ENCODE measurements around the gene CCDC50.

Gene CCDC50

GRCh38 chr3:191330530-191331048 lies 1.4 kb downstream of the CCDC50 start:
- Histone ChIP-seq H3K4me3 (replicated peaks; ENCODE audit: low read depth, low read length) (peak overlapping the region; percentile 91), H3K36me3 (ENCODE audit: control insufficient read depth, insufficient read depth, low read length) (no peaks in the 10 kb centered on the region), H3K27me3 (replicated peaks; ENCODE audit: control insufficient read depth, insufficient read depth, low read length) (no peaks in the 10 kb centered on the region)
- no peak for DNase-seq (ENCODE audit: extremely low read depth, insufficient read length)
- no peak for TF ChIP-seq CTCF (IDR thresholded peaks at IDR 0.05; ENCODE audit: insufficient read depth, low read length, poor library complexity, severe bottlenecking)

- TF ChIP-seq CTCF (IDR thresholded peaks at IDR 0.05; ENCODE audit: insufficient read depth, low read length, poor library complexity, severe bottlenecking): no peak
- Histone ChIP-seq H3K27me3 (replicated peaks; ENCODE audit: control insufficient read depth, insufficient read depth, low read length) (no peaks in the 10 kb centered on the region), H3K4me3 (replicated peaks; ENCODE audit: low read depth, low read length) (peak overlapping the region; percentile 91), H3K36me3 (ENCODE audit: control insufficient read depth, insufficient read depth, low read length) (no peaks in the 10 kb centered on the region)
- no peak for DNase-seq (ENCODE audit: extremely low read depth, insufficient read length)
Observed at GRCh38 chr3:191331388-191331787, 2.2 kb downstream of the CCDC50 start.

GRCh38 chr3:191333298-191333880 lies 4.2 kb downstream of the CCDC50 start:
- Histone ChIP-seq H3K27me3 (replicated peaks; ENCODE audit: control insufficient read depth, insufficient read depth, low read length) (no peaks in the 10 kb centered on the region), H3K36me3 (ENCODE audit: control insufficient read depth, insufficient read depth, low read length) (no peaks in the 10 kb centered on the region), H3K4me3 (replicated peaks; ENCODE audit: low read depth, low read length) (no peak overlapping the region)
- no peak for TF ChIP-seq CTCF (IDR thresholded peaks at IDR 0.05; ENCODE audit: insufficient read depth, low read length, poor library complexity, severe bottlenecking)
- no peak for DNase-seq (ENCODE audit: extremely low read depth, insufficient read length)

- H3K27me3 ChIP-seq (replicated peaks; ENCODE audit: control insufficient read depth, insufficient read depth, low read length): no peaks in the 10 kb centered on the region
- H3K4me3 ChIP-seq (replicated peaks; ENCODE audit: low read depth, low read length): no peak overlapping the region
- H3K36me3 ChIP-seq (ENCODE audit: control insufficient read depth, insufficient read depth, low read length): no peaks in the 10 kb centered on the region
- no peak for TF ChIP-seq CTCF (IDR thresholded peaks at IDR 0.05; ENCODE audit: insufficient read depth, low read length, poor library complexity, severe bottlenecking)
- no peak for DNase-seq (ENCODE audit: extremely low read depth, insufficient read length)
Observed at GRCh38 chr3:191334346-191334893, 5.2 kb downstream of the CCDC50 start.

- no peak for TF ChIP-seq CTCF (IDR thresholded peaks at IDR 0.05; ENCODE audit: insufficient read depth, low read length, poor library complexity, severe bottlenecking)
Observed at GRCh38 chr3:191336833-191337232, 7.6 kb downstream of the CCDC50 start.

More at GRCh38 chr3:191336833-191337232, 7.6 kb downstream of the CCDC50 start:
- no peak overlapping the region for H3K4me3 ChIP-seq (replicated peaks; ENCODE audit: low read depth, low read length)
- DNase-seq (ENCODE audit: extremely low read depth, insufficient read length): no peak
- no peaks in the 10 kb centered on the region for H3K36me3 ChIP-seq (ENCODE audit: control insufficient read depth, insufficient read depth, low read length)
- no peaks in the 10 kb centered on the region for H3K27me3 ChIP-seq (replicated peaks; ENCODE audit: control insufficient read depth, insufficient read depth, low read length)

All from GM06990 (cell line).